ENCODE data around the gene THOC2.

The THOC2 gene

GRCh38 chrX:123562342-123563146 lies 170.3 kb downstream of the THOC2 start:
- no peak for DNase-seq

DNA sequence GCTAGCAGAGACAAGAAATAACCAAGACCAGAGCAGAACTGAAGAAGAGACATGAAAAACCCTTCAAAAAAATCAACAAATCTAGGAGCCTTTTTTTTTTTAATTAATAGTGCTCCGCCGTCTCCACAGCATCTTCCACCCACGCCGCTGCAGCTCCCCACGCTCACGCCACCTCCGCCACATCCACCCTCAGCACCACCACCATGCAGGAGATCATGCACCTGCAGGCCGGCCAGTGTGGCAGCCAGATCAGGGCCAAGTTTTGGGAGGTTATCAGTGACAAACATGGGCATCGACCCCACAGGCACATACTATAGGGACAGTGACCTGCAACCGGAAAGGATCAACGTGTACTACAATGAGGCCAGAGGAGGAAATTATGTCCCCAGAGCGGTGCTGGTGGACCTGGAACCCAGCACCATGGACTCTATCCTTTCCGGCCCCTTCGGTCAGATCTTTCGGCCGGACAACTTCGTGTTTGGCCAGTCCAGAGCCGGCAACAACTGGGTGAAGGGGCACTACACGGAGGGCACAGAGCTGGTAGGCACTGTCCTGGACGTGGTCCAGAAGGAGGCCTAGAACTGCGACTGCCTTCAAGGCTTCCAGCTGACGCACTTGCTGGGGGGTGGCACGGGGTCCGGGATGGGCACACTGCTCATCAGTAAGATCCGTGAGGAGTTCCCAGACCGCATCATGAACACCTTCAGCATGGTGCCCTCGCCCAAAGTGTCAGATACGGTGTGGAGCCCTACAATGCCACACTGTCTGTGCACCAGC lies 171.2 kb downstream of the THOC2 start:
- no peak for DNase-seq

DNA sequence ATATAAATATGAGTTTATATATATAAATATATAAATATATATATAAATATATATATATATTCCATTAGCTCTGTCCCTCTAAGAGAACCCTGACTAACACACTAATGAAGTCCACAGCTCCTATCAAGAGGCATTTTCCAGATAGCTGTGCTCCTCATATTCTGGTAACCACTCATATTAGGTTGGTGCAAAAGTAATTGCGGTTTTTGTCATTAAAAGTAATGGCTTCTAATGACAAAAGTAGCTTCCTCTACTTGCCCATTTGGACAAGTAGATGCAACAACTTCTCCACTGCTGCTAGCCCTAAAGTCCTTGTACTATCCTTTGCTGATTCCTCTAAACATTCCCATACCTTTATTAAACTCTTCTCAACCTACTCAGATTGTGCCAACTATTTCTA lies 182.0 kb downstream of the THOC2 start:
- DNase-seq = no peak

Data from GF-D8 (cell line).